GM18861 (cell line): ENCODE measurements around the gene FGA.

ENCODE experiments used
- ATAC-seq: cut with Tn5 transposase; IDR thresholded peaks from one replicate; pipeline ENCODE4 v1.9.1; 2021; ENCODE audit not compliant: unreplicated experiment

Gene FGA

DNA sequence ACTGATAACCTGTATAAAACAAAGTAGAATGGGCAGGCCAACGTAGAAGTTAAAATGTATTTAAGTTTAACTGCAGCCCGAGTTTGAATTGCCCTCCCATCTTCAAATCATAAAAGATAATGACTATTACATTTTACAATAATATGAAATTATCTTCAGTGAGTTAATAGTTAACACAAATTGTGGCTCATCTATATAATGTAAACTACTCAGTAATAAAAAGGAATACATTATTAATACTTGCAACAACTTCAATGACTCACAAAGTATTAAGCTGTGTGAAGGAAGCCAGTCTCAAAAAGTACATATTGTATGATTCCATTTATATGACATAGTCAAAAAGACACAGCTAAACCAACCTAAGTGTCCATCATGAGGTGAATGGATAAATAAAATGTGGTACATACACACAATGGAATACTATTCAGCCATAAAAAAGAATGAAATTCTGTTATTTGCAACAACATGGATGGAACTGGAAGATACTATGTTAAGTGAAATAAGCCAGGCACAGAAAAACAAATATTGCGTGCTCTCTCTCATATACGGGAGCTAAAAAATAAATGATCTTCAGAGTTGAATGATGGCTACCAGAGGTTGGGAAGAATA, 48.2 kb downstream of the FGA start:
- ATAC-seq, result no peak
